Motor neuron (in vitro differentiated cells): ENCODE results near the gene DLGAP1. TPM values are rescaled to one million over a fixed set of nuclear protein-coding genes. Genes with fewer than 3 reads are reported as not detected.
"Not testable (repeated sequence)": the region's sequence is repeated elsewhere in the genome, so short reads cannot be mapped to it uniquely, and the experiment has no call there.

ENCODE experiments used
- ATAC-seq, 8 experiments: fragments of 200-7000 bp; cut with Tn5 transposase; replicated peaks in 6 of 8; 2 replicates each; pipeline ENCODE4 v1.8.0; 2021; ENCODE audit warnings: mild to moderate bottlenecking in 8 of 8, moderate library complexity in 8 of 8
- H3K27ac ChIP-seq, 2 donors: fragments of 250-450 bp; sonication (Bioruptor Pico); 2 replicates each; pipeline ENCODE4 v1.9.0; 2021; ENCODE audit warnings: antibody characterized with exemption in 2 of 2, mild to moderate bottlenecking in 2 of 2, moderate library complexity in 1 of 2
- H3K4me1 ChIP-seq, 2 donors: fragments of 250-450 bp; sonication (Bioruptor Pico); replicated peaks in 1 of 2; 2 replicates each; pipeline ENCODE4 v1.6.1; 2021; ENCODE audit warnings: antibody characterized with exemption in 2 of 2, mild to moderate bottlenecking in 2 of 2, moderate library complexity in 1 of 2
- H3K4me3 ChIP-seq, 5 donors: fragments of 250-450 bp; sonication (Bioruptor Pico); 2 replicates each; pipeline ENCODE4 v1.9.0; 2021; ENCODE audit warnings: antibody characterized with exemption in 5 of 5, mild to moderate bottlenecking in 5 of 5, moderate library complexity in 4 of 5
- WGBS, 10 experiments: fragments of 450-650 bp; shearing (Covaris generic); methylation state at CpG; one replicate each; pipeline ENCODE4 v1.0.0; 2022; 5-methylcytosine and 5-hydroxymethylcytosine counted together
- in situ Hi-C, 9 experiments: fragments of 400-800 bp; cut with MboI; loops; one replicate each; pipeline ENCODE4 v1.15.0; 2021; ENCODE audit warnings: low sequenced_read_pairs in 9 of 9, low pct_unique_long_range_greater_than_20kb in 2 of 9; ENCODE audit not compliant: unreplicated experiment in 9 of 9
- total RNA-seq, 8 experiments: library from RNA; unstranded; fragments of 300-600 nt; gene quantifications; 2 replicates each; pipeline versions ENCODE4 v1.2.3 to v1.2.4, GENCODE V29; 2022

DLGAP1 gene
- total RNA-seq, 8 experiments from 2014 or later: 0.36 to 38.2 (median 16.6) TPM

GRCh38 chr18:4068552-4069158 lies 386.5 kb downstream of the DLGAP1 start:
- Histone ChIP-seq H3K27ac (no peak overlapping the region), H3K4me3 (no peak overlapping the region), H3K4me1 (no peaks in the 10 kb centered on the region)
- ATAC-seq: peak in 4 of 8 experiments; percentile 40 to 78 (median 64)
- 0 to 87% (median 53%) methylated on average over 2 to 5 of the region's 5 CpGs; no CpG with 5 or more reads in 1 of the 10 experiments for WGBS, 10 experiments
- in situ Hi-C loops: no loop called here

DNA sequence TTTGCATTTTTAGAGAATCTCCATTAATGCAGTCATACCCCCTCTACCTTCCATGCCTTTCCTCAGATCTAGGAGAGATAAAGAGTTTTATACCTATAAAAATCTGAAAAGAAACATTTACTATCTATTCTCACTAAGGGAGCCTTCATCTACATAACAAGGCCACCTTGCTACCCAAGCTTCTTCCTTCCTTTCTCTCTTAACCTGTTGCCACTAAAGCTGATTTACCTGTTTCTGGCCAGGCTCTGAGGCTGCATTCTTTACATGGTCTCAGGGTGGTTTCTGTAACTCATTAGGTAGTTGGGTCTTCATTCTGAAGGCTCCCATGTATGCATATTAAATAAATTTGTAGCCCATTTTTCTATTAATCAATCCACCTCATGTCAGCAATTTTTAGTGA lies 391.6 kb downstream of the DLGAP1 start:
- in situ Hi-C loops: no loop called here
- no peaks in the 10 kb centered on the region for H3K4me1 ChIP-seq
- no peak for ATAC-seq
- no peak overlapping the region for H3K27ac ChIP-seq
- H3K4me3 ChIP-seq: no peak overlapping the region

DNA sequence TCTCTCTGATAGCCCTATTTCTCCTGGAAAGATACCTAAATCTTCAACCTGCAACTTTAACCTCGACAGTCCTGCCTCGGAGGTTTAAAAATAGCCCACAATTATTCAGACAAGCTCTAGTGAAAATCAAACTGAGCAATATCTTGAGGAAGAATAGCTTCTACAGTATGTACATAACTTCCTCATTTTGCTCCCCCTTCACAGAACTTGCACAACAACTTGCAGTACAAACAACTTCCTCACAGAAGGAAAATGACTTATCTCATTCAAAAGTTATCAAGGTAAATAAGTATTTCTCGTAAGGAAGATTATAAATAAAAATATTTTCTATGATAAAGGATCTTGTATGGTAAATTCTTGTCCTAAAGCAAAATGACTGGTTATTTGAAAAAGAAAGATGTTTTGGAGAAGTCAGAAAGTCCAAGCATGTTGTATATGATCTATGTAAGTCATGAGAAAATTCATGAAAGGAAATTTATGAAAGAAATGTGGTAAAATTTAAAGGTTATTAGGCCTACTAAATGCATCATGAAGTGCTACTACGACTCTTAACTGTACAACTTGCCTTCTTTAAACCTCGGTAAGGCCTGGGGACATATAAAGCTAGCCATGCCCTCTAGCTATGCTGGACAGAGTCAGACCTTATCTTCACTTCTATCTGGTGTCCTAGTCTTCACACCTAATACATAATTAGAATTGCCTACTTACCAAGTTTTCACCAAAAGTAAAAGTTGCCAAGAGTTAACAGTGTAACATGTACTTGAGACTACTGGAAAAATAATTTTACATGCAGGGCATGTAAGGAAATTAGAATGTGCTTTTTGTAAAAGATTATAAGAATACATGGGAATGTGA lies 394.5 kb downstream of the DLGAP1 start:
- in situ Hi-C loops: no loop called here
- WGBS, 10 experiments: 3 to 88% (median 74%) methylated on average over 1 to 5 of the region's 5 CpGs
- H3K4me3 ChIP-seq: no peak overlapping the region
- no peaks in the 10 kb centered on the region for H3K4me1 ChIP-seq
- ATAC-seq: peak in 2 of 8 experiments; percentile 21 to 43
- no peak overlapping the region for H3K27ac ChIP-seq

DNA sequence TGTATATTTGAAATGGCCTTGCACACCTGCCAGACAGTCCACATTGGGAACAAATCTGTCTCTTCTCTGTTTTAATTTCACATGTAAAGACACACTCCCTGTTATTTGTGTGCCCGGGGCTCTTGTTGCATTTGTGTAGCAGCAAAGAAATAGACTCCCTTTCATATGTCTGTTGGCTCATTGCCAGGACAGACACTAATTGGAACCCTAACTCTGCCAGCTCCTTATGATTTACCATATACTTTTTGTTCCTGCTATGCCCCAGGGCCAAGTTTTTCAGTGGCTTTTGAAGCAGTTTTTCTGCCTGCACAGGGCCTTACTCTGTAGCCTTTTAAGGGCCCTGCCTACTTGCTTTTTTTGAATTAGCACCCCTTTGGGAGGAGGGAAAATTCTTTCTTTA lies 396.9 kb downstream of the DLGAP1 start:
- ATAC-seq: peak in 1 of 8 experiments; percentile 20
- WGBS, 10 experiments: 0 to 100% (median 60%) methylated on average over 1 of the region's 1 CpG; no CpG with 5 or more reads in 3 of the 10 experiments
- in situ Hi-C loops: no loop called here
- Histone ChIP-seq H3K4me1 (no peaks in the 10 kb centered on the region), H3K27ac (no peak overlapping the region), H3K4me3 (no peak overlapping the region)

DNA sequence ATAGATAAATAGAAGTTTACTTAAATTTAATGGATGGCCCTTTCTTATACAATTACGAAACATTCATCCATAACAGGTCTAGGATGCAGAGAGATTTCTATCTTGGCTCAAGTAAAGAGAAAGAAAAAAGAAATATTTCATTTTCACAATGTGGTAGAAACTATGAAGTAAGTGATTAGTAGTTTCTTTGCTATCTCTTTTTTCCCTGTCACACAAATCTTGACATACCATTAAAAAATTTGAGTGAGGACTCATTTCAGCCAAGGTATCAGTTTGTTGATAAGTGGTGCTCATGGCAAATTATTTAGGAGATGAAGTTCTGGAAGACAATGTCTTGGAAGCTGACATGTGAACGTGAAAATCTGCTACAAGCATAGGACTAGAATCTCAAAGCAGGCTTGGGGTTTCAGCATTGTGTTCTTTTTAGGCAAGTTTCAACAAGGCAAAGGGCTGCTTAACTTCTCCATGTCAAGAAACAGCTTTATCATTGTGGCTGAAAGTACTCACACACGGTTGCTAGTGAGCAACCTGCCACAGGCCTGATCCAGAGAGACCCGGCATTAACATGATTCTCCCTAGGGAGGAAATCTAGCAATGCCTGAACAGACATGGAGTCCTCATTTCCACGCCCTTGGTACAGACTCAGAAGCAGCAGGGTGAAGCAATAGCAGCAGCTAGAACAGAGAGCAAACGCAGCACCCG lies 414.6 kb downstream of the DLGAP1 start:
- no peak overlapping the region for H3K27ac ChIP-seq
- peaks cover 0 to 7% of the 10 kb centered on the region in 2 donors for H3K4me1 ChIP-seq
- no peak overlapping the region for H3K4me3 ChIP-seq
- in situ Hi-C loops: no loop called here
- 6 to 92% (median 58%) methylated on average over 1 to 6 of the region's 7 CpGs for WGBS, 10 experiments
- peak in 7 of 8 experiments; percentile 57 to 88 (median 74) for ATAC-seq

- H3K4me1 ChIP-seq: peaks cover 0 to 2% of the 10 kb centered on the region in 2 donors
- 38 to 89% (median 69%) methylated on average over 1 to 6 of the region's 6 CpGs for WGBS, 10 experiments
- no peak overlapping the region for H3K27ac ChIP-seq
- no peak overlapping the region for H3K4me3 ChIP-seq
- peak in 1 of 8 experiments; percentile 17 for ATAC-seq
- in situ Hi-C loops: no loop called here
Observed at GRCh38 chr18:4035521-4035920, 419.6 kb downstream of the DLGAP1 start.

GRCh38 chr18:4034815-4035214 lies 420.3 kb downstream of the DLGAP1 start:
- ATAC-seq, H3K27ac ChIP-seq, in situ Hi-C loops, H3K4me3 ChIP-seq, H3K4me1 ChIP-seq: not testable (repeated sequence)
- WGBS, 10 experiments: 32 to 100% (median 100%) methylated on average over 1 to 3 of the region's 4 CpGs; no CpG with 5 or more reads in 6 of the 10 experiments

- Histone ChIP-seq H3K4me1 (no peaks in the 10 kb centered on the region), H3K27ac (no peak overlapping the region), H3K4me3 (no peak overlapping the region)
- in situ Hi-C loops: no loop called here
- ATAC-seq: no peak
- 0 to 91% (median 61%) methylated on average over 1 of the region's 1 CpG; no CpG with 5 or more reads in 4 of the 10 experiments for WGBS, 10 experiments
Observed at GRCh38 chr18:4026542-4026941, 428.6 kb downstream of the DLGAP1 start.

- in situ Hi-C loops: no loop called here
- ATAC-seq: peak in 1 of 8 experiments; percentile 15
- WGBS, 10 experiments: 0 to 100% (median 75%) methylated on average over 1 to 2 of the region's 2 CpGs; no CpG with 5 or more reads in 6 of the 10 experiments
- no peak overlapping the region for H3K27ac ChIP-seq
- H3K4me1 ChIP-seq: no peaks in the 10 kb centered on the region
- H3K4me3 ChIP-seq: no peak overlapping the region
Observed at GRCh38 chr18:4024702-4025101, 430.4 kb downstream of the DLGAP1 start.

- 8 to 100% (median 71%) methylated on average over 1 of the region's 1 CpG for WGBS, 10 experiments
- H3K4me3 ChIP-seq, H3K27ac ChIP-seq, in situ Hi-C loops, ATAC-seq, H3K4me1 ChIP-seq: not testable (repeated sequence)
Observed at GRCh38 chr18:4022749-4023148, 432.4 kb downstream of the DLGAP1 start.

DNA sequence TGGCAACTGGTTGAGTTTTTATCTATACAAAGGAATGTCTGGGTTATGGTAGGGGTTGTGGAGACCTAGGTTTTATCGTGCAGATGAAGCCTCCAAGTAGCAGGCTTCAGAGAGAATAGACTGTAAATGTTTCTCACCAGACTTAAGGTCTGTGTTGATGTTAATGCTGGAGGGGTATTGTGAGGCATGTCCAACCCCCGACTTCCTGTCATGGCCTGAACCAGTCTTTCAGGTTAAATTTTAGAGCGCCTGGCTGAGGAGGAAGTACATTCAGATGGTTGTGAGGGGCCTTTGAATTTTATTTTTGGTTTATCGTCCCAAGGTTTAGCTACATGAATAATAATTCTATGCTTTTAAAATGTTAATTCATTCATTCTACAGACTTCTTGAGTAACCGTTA lies 435.1 kb downstream of the DLGAP1 start:
- 30 to 100% (median 64%) methylated on average over 1 to 5 of the region's 5 CpGs; no CpG with 5 or more reads in 1 of the 10 experiments for WGBS, 10 experiments
- Histone ChIP-seq H3K4me1 (no peaks in the 10 kb centered on the region), H3K27ac (no peak overlapping the region), H3K4me3 (no peak overlapping the region)
- no peak for ATAC-seq
- in situ Hi-C loops: no loop called here

GRCh38 chr18:4017480-4017879 lies 437.6 kb downstream of the DLGAP1 start:
- in situ Hi-C loops: no loop called here
- WGBS, 10 experiments: 0 to 55% (median 50%) methylated on average over 1 to 3 of the region's 3 CpGs; no CpG with 5 or more reads in 1 of the 10 experiments
- peak in 3 of 8 experiments; percentile 20 to 46 (median 39) for ATAC-seq

More at GRCh38 chr18:4017480-4017879, 437.6 kb downstream of the DLGAP1 start:
- no peak overlapping the region for H3K4me3 ChIP-seq
- H3K27ac ChIP-seq: no peak overlapping the region
- H3K4me1 ChIP-seq: no peaks in the 10 kb centered on the region
